HepG2 (cell line): Measurements from ENCODE around the gene TOB2. TPM values are rescaled to one million over a fixed set of nuclear protein-coding genes. Genes with fewer than 3 reads are reported as not detected.

Experiments used
- ATAC-seq: fragments of 200-7000 bp; cut with Tn5 transposase; 3 replicates; pipeline ENCODE4 v1.9.1; 2020; ENCODE audit warnings: mild to moderate bottlenecking, moderate library complexity
- BruUV-seq: library from RNA; stranded (reverse); fragments of 400-500 nt; replicated peaks from 2 replicates; lab custom pipeline; 2021; lab: Mats Ljungman, UMichigan
- CTCF ChIA-PET: fragments of 300-600 bp; formaldehyde crosslinking; extraction: SDS; loops from one replicate; lab custom pipeline; 2021; ENCODE audit warnings: low total read pairs, inconsistent platforms, low intra/inter-chr PET ratio; lab: Yijun Ruan, JAX
- POLR2A ChIA-PET: fragments of 350-600 bp; sonication (Branson Sonifier 250); formaldehyde crosslinking; loops from one replicate; lab custom pipeline; 2020; ENCODE audit warnings: antibody characterized with exemption, inconsistent platforms; lab: Yijun Ruan, JAX
- DNase-seq: peaks from one replicate; pipeline ENCODE4 v3.0.0-alpha.2; 2015; ENCODE audit warnings: low spot score
- FAIRE-seq: peaks from 3 replicates; lab custom pipeline; 2011; peaks lifted over from hg19 to GRCh38; lab: Jason Lieb, UNC
- H2AFZ ChIP-seq: one replicate; pipeline ENCODE4 v1.6.1; 2011; ENCODE audit warnings: low read length, inconsistent platforms
- H3K27ac ChIP-seq: fragments of 300-600 bp; 3 replicates; pipeline ENCODE4 v1.8.0; 2011; ENCODE audit warnings: mixed run types, mild to moderate bottlenecking, mixed read lengths, low read length, inconsistent platforms; ENCODE audit not compliant: insufficient read depth; ENCODE audit errors: extremely low read length
- H3K27me3 ChIP-seq, 2 experiments: fragments of 200-600 bp in 1 of 2; 2 replicates in 1 of 2; 3 replicates in 1 of 2; pipeline versions ENCODE4 v1.6.0 to v1.8.0; 2011; ENCODE audit warnings: low read length in 2 of 2, mild to moderate bottlenecking in 2 of 2, moderate library complexity in 2 of 2, inconsistent platforms in 1 of 2; ENCODE audit not compliant: insufficient read depth in 2 of 2, control insufficient read depth in 1 of 2
- H3K36me3 ChIP-seq, 2 experiments: fragments of 200-600 bp in 1 of 2; replicated peaks in 1 of 2; 2 replicates in 1 of 2; 3 replicates in 1 of 2; pipeline versions ENCODE4 v1.5.1 to v1.8.0; 2011; ENCODE audit warnings: low read length in 2 of 2, inconsistent platforms in 1 of 2; ENCODE audit not compliant: insufficient read depth in 2 of 2, control insufficient read depth in 1 of 2
- H3K4me1 ChIP-seq: 2 replicates; pipeline ENCODE4 v1.5.1; 2012; ENCODE audit warnings: low read length, inconsistent platforms; ENCODE audit not compliant: insufficient read depth
- H3K4me2 ChIP-seq: 2 replicates; pipeline ENCODE4 v1.6.0; 2011; ENCODE audit warnings: low read depth, low read length, inconsistent platforms
- H3K4me3 ChIP-seq, 3 experiments: fragments of 200-600 bp in 1 of 3; sonication (generic), shearing (Covaris generic) in 1 of 3; replicated peaks in 1 of 3; 2 replicates each; pipeline ENCODE4 v1.5.1; 2011 to 2016; ENCODE audit warnings: low read length in 3 of 3, inconsistent platforms in 2 of 3, low read depth in 2 of 3, mild to moderate bottlenecking in 2 of 3, control low read depth in 1 of 3, mixed read lengths in 1 of 3; ENCODE audit not compliant: insufficient read depth in 1 of 3
- H3K79me2 ChIP-seq: one replicate; pipeline ENCODE4 v1.6.1; 2011; ENCODE audit warnings: low read length, inconsistent platforms; ENCODE audit not compliant: insufficient read depth
- H3K9ac ChIP-seq: 2 replicates; pipeline ENCODE4 v1.6.0; 2011; ENCODE audit warnings: mild to moderate bottlenecking, low read depth, low read length, inconsistent platforms; ENCODE audit not compliant: insufficient read depth
- H3K9me3 ChIP-seq: 2 replicates; pipeline ENCODE4 v1.5.1; 2012; ENCODE audit warnings: mild to moderate bottlenecking, low read length
- H4K20me1 ChIP-seq: 2 replicates; pipeline ENCODE4 v1.6.0; 2011; ENCODE audit warnings: inconsistent platforms, mild to moderate bottlenecking, low read length, moderate library complexity; ENCODE audit not compliant: insufficient read depth
- ARID4A ChIP-seq: sonication (generic); formaldehyde crosslinking; IDR thresholded peaks from 2 replicates; pipeline ENCODE4 v1.5.0; 2020; ENCODE audit warnings: mild to moderate bottlenecking, missing genetic modification reagents, borderline replicate concordance
- DNMT3B ChIP-seq: conservative IDR thresholded peaks from 2 replicates; pipeline ENCODE4 v1.6.1; 2016; ENCODE audit warnings: missing biosample characterization, control low read depth
- EZH2 ChIP-seq: conservative IDR thresholded peaks from 2 replicates; pipeline ENCODE4 v1.6.1; 2012; ENCODE audit warnings: mild to moderate bottlenecking, low read depth, low read length, moderate library complexity
- GLMP ChIP-seq: sonication (generic); formaldehyde crosslinking; IDR thresholded peaks from 2 replicates; pipeline ENCODE4 v1.9.0; 2021; ENCODE audit warnings: missing genetic modification reagents, mild to moderate bottlenecking, borderline replicate concordance
- KDM5A ChIP-seq: fragments of 200-600 bp; sonication (generic); IDR thresholded peaks from 2 replicates; pipeline ENCODE4 v1.7.0; 2018; ENCODE audit warnings: antibody characterized with exemption, mild to moderate bottlenecking, low read length, borderline replicate concordance
- MTA1 ChIP-seq: sonication (generic); formaldehyde crosslinking; IDR thresholded peaks from 2 replicates; pipeline ENCODE4 v1.4.0; 2020; ENCODE audit warnings: missing genetic modification reagents, mild to moderate bottlenecking, borderline replicate concordance
- MYC ChIP-seq: sonication (generic); formaldehyde crosslinking; IDR thresholded peaks from 2 replicates; pipeline ENCODE4 v1.9.0; 2021; ENCODE audit warnings: missing genetic modification reagents, borderline replicate concordance
- NCOA1 ChIP-seq: sonication (generic); formaldehyde crosslinking; IDR thresholded peaks from 2 replicates; pipeline ENCODE4 v1.9.0; 2021; ENCODE audit warnings: missing genetic modification reagents
- NCOA2 ChIP-seq: sonication (generic); formaldehyde crosslinking; IDR thresholded peaks from 2 replicates; pipeline ENCODE4 v1.8.0; 2022; ENCODE audit warnings: inconsistent platforms
- NFATC3 ChIP-seq: sonication (generic); formaldehyde crosslinking; IDR thresholded peaks from 2 replicates; pipeline ENCODE4 v1.5.1; 2020; ENCODE audit warnings: mild to moderate bottlenecking, missing genetic modification reagents
- PHF20 ChIP-seq: sonication (generic); formaldehyde crosslinking; IDR thresholded peaks from 2 replicates; pipeline ENCODE4 v1.5.0; 2020; ENCODE audit warnings: mild to moderate bottlenecking, missing genetic modification reagents
- SETDB1 ChIP-seq: sonication (generic); formaldehyde crosslinking; IDR thresholded peaks from 2 replicates; pipeline ENCODE4 v1.5.1; 2020; ENCODE audit warnings: missing genetic modification reagents, mild to moderate bottlenecking, borderline replicate concordance
- SP5 ChIP-seq: IDR thresholded peaks from 2 replicates; pipeline ENCODE4 v1.6.1; 2016; ENCODE audit warnings: low read depth, borderline replicate concordance
- TBL1XR1 ChIP-seq: fragments of 150-350 bp; IDR thresholded peaks from 2 replicates; pipeline ENCODE4 v1.6.1; 2014; ENCODE audit warnings: borderline replicate concordance, low read length; ENCODE audit not compliant: partially characterized antibody
- TRIM24 ChIP-seq: sonication (generic); formaldehyde crosslinking; IDR thresholded peaks from 2 replicates; pipeline ENCODE4 v1.8.0; 2022; ENCODE audit warnings: mild to moderate bottlenecking, missing genetic modification reagents
- ZIK1 ChIP-seq: sonication (generic); formaldehyde crosslinking; IDR thresholded peaks from 2 replicates; pipeline ENCODE4 v1.5.0; 2020; ENCODE audit warnings: mild to moderate bottlenecking, low read depth, missing genetic modification reagents, borderline replicate concordance
- ZNF660 ChIP-seq: sonication (generic); formaldehyde crosslinking; IDR thresholded peaks from 2 replicates; pipeline ENCODE4 v1.5.1; 2020; ENCODE audit warnings: mild to moderate bottlenecking, low read depth, missing genetic modification reagents, borderline replicate concordance
- ZNF672 ChIP-seq: sonication (generic); formaldehyde crosslinking; IDR thresholded peaks from 2 replicates; pipeline ENCODE4 v1.8.1; 2022; ENCODE audit warnings: missing genetic modification reagents
- ZNF75D ChIP-seq: sonication (generic); formaldehyde crosslinking; IDR thresholded peaks from 2 replicates; pipeline ENCODE4 v1.8.1; 2023; ENCODE audit warnings: missing genetic modification reagents, mild to moderate bottlenecking, borderline replicate concordance
- WGBS: methylation state at CpG from one replicate; pipeline ENCODE4 v1.1.6; 2017; ENCODE audit warnings: low lambda C conversion rate; 5-methylcytosine and 5-hydroxymethylcytosine counted together
- in situ Hi-C: cut with HindIII; loops from 2 replicates; pipeline ENCODE4 v1.10.0; 2017; ENCODE audit warnings: low pct_unique_long_range_greater_than_20kb; ENCODE audit not compliant: extremely low pct_ligation_motif_present
- intact Hi-C: fragments of 100-400 bp; cut with micrococcal nuclease; formaldehyde crosslinking; loops from one replicate; pipeline ENCODE4 v1.10.0; 2022; ENCODE audit not compliant: unreplicated experiment
- polyA plus RNA-seq, 8 experiments: library from polyadenylated mRNA; depleted of rRNA in 3 of 8; stranded (reverse) in 7 of 8; unstranded in 1 of 8; fragments of >200 nt; fragmentation: Illumina TruSeq in 4 of 8; extraction: Trizol in 4 of 8; gene quantifications; 2 replicates each; pipeline versions ENCODE4 v1.2.1 to v1.2.3, GENCODE V29; 2011 to 2016; ENCODE audit warnings: low read depth in 4 of 8, missing spikeins in 1 of 8, mixed read lengths in 1 of 8; ENCODE audit not compliant: insufficient read depth in 1 of 8
- total RNA-seq, 5 experiments: library from RNA; depleted of rRNA; stranded (reverse); fragments of >200 nt; fragmentation: Illumina TruSeq; extraction: Trizol; gene quantifications; 2 replicates each; pipeline ENCODE4 v1.2.3, GENCODE V29; 2016; ENCODE audit warnings: low read depth in 1 of 5

Gene TOB2
- total and polyA plus RNA-seq, 2 of the 13 experiments (the other 11 are each of a cell fraction or from before 2014, with no cell fraction given): 12.2 to 13.7 TPM

- H3K4me2 ChIP-seq: 0 out of 2 replicates have a peak overlapping the region, but pooled peaks have one; percentile 12
- H3K4me1 ChIP-seq: peaks cover 48% of the 10 kb centered on the region
- no peaks in the 10 kb centered on the region for H3K36me3 ChIP-seq
- no peak overlapping the region for H2AFZ ChIP-seq
- H3K4me3 ChIP-seq: no peak overlapping the region
- H4K20me1 ChIP-seq: no peaks in the 10 kb centered on the region
- ATAC-seq: no peak
- H3K27ac ChIP-seq: no peak overlapping the region
- in situ Hi-C loops (no loop called here), intact Hi-C loops (no loop called here)
- no peak for TF ChIP-seq ZNF672 (CRISPR knock-in tag)
- no peak for TF ChIP-seq NFATC3 (CRISPR knock-in tag)
- TF ChIP-seq NCOA1 (CRISPR knock-in tag): no peak
- no peak for TF ChIP-seq EZH2
- no peak for TF ChIP-seq TRIM24 (CRISPR knock-in tag)
- TF ChIP-seq MTA1 (CRISPR knock-in tag): no peak
- no peak for TF ChIP-seq KDM5A
- no peak for TF ChIP-seq TBL1XR1
- TF ChIP-seq ZIK1 (CRISPR knock-in tag): no peak
- no peak for TF ChIP-seq ARID4A (CRISPR knock-in tag)
- TF ChIP-seq ZNF660 (CRISPR knock-in tag): no peak
- no peak for TF ChIP-seq DNMT3B (CRISPR knock-in tag)
- TF ChIP-seq SP5 (CRISPR knock-in tag): no peak
- TF ChIP-seq GLMP (CRISPR knock-in tag): no peak
- no peak for TF ChIP-seq SETDB1 (CRISPR knock-in tag)
- no peak for TF ChIP-seq NCOA2 (CRISPR knock-in tag)
- no peak for TF ChIP-seq MYC
- TF ChIP-seq ZNF75D (CRISPR knock-in tag): no peak
- TF ChIP-seq PHF20 (CRISPR knock-in tag): no peak
- CTCF ChIA-PET: no interaction called here
- DNase-seq: no peak
- 48% methylated on average over 8 of the region's 8 CpGs for WGBS
- POLR2A ChIA-PET: interaction anchor here (0.7 to 2.2 kb wide), 6 partner anchors 12 to 45 kb away, joined by 3 to 12 read pairs (median 4); partner anchors contain the start of genes TEF and TOB2
- no TSS peak for BruUV-seq
- no peak overlapping the region for H3K9ac ChIP-seq
- H3K79me2 ChIP-seq: no peaks in the 10 kb centered on the region
- no peaks in the 10 kb centered on the region for H3K9me3 ChIP-seq
- FAIRE-seq: no peak
- H3K27me3 ChIP-seq: peaks cover 0 to 1% of the 10 kb centered on the region in 2 experiments; a peak in 1 of 5 replicates
Observed at GRCh38 chr22:41408665-41409064, 37.9 kb downstream of the TOB2 start.
